DOHH2 (cell line): Measurements from ENCODE around the gene CDC42BPA.
"Not testable (repeated sequence)": the region's sequence is repeated elsewhere in the genome, so short reads cannot be mapped to it uniquely, and the experiment has no call there.

Experiments used
- CTCF ChIP-seq: fragments of 200-600 bp; sonication (generic); IDR thresholded peaks from one replicate; pipeline ENCODE4 v1.5.1; 2014; ENCODE audit warnings: antibody characterized with exemption, mild to moderate bottlenecking, low read depth, low read length; ENCODE audit not compliant: poor library complexity, severe bottlenecking
- EZH2phosphoT487 ChIP-seq: fragments of 200-600 bp; sonication (generic); IDR thresholded peaks from 2 replicates; pipeline ENCODE4 v1.6.1; 2017; ENCODE audit warnings: borderline replicate concordance, mild to moderate bottlenecking, antibody characterized with exemption, low read length, moderate library complexity, mixed read lengths

- not testable (repeated sequence) for TF ChIP-seq CTCF, EZH2phosphoT487
Measured at GRCh38 chr1:227105291-227105690, 213.0 kb downstream of the CDC42BPA start.
